GM12874 (cell line): ENCODE measurements around the gene LRRC41.

ENCODE experiments used
- TF ChIP-seq, protein P1 (sequence below): IDR thresholded peaks from 2 replicates; pipeline ENCODE4 v1.5.1; 2011; ENCODE audit warnings: low read depth, mild to moderate bottlenecking, control low read depth, low read length, moderate library complexity; ENCODE audit not compliant: insufficient read depth

The LRRC41 gene

DNA sequence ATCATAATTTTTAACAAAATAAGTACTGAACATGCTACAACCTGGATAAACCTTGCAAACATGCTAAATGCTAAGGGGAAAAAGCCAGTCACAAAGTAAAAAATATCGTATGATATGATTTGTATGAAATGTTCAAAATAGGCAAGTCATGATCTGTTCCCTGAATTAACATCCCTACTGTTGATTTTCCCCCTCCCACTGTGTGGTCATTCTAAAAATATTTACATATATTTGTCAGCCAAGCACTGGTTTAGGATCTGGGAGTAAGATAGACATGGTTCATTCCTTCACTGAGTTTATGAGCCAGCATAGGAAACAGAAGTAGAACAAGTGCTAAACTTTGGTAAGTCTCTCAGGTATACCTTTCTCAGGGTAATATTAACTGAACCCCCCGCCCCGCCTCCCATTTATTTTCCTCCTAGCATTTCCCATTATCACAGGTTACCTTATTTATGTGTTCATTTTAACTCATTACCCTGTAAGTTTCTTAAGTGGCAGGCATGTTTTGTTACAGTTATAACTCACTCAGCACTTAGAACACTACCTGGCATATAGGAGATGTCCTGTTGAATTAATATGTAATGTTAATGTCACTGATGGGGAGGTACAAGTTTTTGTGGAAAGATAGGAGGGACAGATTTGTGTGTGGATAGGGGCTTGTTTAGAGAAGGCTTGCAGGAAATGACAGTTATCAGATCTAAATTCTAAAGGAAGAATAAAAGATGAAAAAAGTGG, 12.4 kb upstream of the LRRC41 start:
- TF ChIP-seq, protein P1, sequence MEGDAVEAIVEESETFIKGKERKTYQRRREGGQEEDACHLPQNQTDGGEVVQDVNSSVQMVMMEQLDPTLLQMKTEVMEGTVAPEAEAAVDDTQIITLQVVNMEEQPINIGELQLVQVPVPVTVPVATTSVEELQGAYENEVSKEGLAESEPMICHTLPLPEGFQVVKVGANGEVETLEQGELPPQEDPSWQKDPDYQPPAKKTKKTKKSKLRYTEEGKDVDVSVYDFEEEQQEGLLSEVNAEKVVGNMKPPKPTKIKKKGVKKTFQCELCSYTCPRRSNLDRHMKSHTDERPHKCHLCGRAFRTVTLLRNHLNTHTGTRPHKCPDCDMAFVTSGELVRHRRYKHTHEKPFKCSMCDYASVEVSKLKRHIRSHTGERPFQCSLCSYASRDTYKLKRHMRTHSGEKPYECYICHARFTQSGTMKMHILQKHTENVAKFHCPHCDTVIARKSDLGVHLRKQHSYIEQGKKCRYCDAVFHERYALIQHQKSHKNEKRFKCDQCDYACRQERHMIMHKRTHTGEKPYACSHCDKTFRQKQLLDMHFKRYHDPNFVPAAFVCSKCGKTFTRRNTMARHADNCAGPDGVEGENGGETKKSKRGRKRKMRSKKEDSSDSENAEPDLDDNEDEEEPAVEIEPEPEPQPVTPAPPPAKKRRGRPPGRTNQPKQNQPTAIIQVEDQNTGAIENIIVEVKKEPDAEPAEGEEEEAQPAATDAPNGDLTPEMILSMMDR, result no peak

DNA sequence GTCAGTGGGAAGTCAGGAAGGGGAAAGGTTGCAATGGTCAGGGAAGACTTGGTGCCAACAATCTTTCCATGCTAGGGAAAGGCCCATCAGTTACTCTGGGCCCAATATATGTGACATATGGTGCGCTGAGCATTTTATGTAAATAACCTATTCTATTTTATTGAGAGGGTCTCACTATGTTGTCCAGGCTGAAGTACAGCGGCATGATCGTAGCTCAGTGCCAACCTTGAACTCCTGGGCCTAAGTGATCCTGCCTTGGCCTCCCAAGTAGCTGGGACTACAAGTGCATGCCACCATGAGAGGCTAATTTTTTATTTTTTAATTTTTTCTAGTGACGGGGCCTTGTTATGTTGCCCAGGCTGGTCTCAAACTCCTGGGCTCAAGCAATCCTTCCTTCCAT, 6.9 kb upstream of the LRRC41 start:
- TF ChIP-seq, protein P1, result no peak

DNA sequence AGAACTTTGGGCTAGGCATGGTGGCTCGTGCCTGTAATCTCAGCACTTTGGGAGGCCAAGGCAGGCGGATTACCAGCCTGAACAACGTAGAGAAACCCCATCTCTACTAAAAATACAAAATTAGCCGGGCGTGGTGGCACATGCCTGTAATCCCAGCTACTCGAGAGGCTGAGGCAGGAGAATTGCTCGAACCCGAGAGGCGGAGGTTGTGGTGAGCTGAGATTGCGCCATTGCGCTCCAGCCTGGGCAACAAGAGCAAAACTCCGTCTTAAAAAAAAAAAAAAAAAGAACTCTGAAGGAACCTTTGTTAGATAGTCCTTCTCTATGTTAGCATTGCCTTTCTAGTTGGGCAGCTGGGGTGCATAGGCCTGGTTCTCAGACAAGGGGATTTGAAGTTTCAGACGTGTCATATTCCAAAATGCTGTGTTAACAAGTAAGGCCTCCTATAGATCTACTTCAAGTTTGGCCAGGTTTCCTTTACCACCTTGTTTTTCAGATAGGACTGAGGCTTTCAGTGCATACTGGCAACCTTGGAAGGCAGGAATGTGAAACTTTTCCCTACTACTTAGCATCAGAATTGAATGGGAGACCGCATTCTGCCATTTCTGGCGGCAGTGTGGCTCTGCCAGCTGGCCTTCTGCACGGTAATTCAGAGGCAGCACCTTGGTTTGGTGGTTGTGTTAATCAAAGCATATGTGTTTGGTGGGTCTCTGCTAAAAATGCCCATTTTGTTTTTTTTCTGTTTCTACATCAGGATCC, 6.2 kb upstream of the LRRC41 start:
- TF ChIP-seq, protein P1, result no peak

DNA sequence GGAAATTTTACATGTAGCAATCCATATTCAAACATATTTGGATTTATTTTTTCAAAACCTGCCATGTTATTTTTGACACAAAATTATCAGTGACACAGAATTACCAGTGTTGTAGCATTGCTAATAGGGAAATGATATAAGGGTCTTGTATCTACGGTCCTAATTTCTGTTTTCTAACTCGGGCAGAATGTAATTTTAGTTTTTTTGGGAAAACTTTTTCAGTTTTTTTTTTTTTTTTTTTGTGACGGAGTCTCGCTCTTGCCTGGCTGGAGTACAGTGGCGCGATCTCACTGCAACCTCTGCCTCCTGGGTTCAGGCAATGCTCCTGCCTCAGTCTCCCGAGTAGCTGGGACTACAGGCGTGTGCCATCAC, 2.7 kb upstream of the LRRC41 start:
- TF ChIP-seq, protein P1, result no peak

DNA sequence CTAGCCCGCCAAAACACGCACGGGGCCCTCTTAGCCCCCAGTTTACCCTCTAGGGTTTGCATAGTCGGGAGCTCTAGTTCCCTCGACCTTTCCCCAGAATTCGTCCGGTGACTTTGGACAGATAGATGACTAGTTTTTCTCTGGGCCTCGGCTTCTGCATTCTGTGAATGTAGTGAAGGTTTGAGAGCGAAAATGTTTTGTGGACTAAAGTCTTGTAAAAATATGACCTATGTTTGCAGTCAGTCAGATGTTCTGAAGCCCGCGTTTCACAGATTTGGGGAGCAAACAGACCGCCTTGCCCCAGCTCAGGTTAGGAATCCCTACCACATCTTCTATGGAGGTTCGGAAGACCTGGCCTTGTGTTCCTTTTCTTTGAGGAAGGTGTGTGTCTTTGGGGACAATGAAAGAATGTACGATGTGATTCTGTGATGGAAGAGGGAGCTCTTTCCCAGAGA, 483 bp upstream of the LRRC41 start:
- TF ChIP-seq, protein P1, result no peak

DNA sequence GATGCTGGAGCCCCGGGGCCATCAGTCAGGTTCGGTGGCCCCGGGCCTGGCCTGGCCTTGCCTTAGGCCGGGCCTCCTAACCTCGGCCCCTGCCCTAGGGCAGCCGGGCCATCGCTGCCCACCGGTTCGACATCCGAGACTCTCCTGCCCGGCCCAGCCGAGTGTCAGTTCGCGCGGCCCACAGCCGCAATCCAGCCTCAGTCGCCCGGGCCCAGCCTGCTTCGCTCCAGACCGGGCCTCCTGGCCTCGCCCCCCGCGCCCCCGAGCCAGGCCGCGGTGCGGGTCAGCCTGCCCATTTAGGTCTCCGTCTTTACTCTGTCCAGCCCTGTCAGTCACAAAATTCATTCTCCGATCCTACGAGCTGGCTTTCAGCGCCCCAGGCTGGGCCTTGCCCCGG, 777 bp downstream of the LRRC41 start:
- TF ChIP-seq, protein P1, result no peak

DNA sequence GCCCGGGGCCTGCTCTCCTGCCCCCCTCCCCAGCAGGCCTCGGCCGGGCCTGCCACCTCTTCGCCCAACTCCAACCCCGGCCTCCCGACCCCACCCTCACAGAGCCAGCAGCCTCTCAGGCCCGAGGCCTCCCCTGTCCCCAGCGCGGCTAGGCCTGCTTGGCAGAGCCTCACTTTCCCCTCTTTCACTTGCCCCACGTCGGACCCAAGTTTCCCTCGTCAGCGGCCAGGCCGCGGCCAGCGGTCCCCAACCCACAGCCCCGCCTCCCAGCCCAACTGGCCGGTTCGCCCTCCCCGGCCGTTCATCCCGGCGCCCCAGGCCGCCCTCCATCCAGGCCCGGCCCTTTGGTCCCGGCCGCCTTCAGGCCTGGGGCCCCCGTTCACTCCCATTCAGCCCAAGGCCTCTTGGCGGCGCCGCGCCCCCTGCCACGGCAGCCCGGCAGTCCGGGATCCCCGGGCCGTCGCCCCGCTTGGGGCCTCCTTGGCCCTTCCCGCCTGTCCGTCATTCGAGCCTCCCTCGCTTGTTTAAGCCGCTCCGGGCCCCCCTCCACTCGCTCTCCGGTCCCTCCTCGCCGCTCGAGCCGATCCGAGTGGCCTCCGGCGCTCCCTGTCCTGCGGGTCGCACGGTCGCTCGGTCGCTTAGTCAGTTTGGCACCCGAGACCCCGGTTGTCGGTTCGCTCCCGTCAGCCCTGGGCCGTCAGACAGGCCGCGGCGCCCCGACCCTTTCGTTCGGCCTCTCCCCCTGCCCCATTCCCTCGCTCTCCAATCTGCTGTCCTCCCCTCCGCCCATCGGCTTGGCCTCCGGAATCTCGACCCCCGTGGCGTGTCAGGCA, 1.4 kb downstream of the LRRC41 start:
- TF ChIP-seq, protein P1, result peak; percentile 70
